CD4-positive, alpha-beta T cell treated with Interleukin-10 for 1 hour (primary cell): ENCODE data around the gene KCTD15.
A peak's percentile ranks its signal among the peaks of the same experiment; 100 is the strongest.
"Not testable (repeated sequence)": the region's sequence is repeated elsewhere in the genome, so short reads cannot be mapped to it uniquely, and the experiment has no call there.

Source experiments
- DNase-seq: peaks from one replicate; pipeline ENCODE4 v3.0.0-alpha.2; 2020

KCTD15 gene

DNA sequence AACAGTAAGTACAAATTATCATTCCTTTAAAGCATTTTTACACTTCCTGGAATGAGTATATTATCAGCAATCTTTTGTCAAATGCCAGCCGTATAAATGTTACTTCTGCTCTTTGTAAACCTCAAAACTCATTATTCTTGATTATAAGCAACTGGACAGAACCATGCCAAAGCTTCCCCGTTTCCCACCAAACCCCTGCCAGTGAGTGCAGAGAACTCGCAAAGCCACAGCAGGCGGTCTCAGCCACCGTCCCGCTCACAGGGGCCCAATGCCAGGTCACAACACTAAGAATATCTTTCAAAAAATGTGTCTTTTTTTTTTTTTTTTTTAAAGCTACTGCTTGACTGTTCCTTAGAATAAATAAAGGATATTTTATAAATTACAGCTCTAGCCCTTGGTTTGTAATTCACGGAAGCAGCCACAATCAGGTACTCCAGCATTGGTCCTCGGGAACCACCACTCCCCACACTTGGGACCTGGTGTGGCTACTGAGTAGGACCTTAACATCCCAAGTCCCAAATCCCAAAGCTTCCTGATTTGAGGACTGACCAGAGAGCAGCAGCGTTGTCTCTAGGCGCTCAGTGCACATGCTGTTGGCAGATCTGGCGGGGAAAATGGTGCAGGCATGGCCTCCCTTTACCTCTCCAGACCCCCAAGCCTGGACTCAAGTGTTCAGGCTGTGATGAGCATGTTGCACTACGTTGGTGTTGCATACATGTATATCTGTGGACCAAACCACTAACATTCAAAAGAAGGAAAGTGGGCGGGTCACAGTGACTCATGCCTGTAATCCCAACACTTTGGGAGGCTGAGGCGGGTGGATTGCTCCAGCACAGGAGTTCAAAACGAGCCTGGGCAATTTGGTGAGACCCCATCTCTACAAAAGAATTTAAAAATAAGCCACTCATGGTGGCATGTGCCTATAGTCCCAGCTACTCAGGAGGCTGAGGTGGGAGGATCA, 19.0 kb downstream of the KCTD15 start:
- DNase-seq: no peak

- DNase-seq: no peak
These were observed 21.7 kb downstream of the KCTD15 start for GRCh38 chr19:33818411-33818810.

GRCh38 chr19:33819078-33819477, 22.4 kb downstream of the KCTD15 start:
- DNase-seq: not testable (repeated sequence)

- no peak for DNase-seq
These were observed 22.8 kb downstream of the KCTD15 start for GRCh38 chr19:33819506-33819879.

DNA sequence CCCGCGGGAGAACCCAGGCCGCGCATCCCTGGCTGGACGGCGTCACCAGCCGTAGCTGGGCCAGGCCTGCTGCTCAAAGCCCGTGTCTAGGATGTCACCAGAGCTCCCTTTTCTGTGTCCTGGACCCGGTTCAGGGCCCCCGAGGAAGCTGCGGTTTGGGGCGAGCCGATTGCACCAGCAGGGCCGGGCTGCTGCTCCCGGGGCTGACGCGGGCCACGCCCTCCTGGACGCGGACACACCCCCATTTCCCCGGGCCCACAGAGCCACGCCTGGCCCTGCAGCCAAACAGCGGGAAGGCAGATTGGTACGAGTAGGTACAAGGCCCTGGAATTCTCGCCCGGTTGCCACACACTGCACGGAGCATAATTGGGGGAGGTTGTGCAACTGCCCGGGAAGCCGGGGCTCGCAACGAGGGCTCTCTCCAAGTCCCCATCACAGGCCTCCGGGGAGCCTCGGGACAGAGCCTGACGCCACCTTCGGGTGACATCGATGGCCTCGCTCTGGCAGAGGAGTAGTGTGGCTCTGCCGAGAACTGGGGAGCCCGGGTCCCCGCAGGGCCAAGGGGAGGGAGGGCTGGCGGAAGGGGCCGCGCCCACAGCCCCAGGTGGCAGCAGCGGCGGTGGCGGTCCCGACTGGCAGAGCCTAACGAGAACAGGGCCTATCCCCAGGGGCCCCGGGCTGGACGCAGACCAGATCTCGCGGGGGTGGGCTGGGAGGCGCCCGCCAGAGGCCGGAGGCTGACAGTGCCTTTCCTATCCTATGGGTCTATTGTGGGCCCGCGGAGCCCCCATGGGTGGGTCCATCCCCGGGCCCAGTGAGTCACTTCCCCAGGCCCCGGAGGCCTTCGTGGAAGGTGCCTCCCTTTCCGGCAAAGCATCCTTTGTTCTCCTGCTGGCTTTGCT, 23.5 kb downstream of the KCTD15 start:
- DNase-seq: peak; percentile 62

DNA sequence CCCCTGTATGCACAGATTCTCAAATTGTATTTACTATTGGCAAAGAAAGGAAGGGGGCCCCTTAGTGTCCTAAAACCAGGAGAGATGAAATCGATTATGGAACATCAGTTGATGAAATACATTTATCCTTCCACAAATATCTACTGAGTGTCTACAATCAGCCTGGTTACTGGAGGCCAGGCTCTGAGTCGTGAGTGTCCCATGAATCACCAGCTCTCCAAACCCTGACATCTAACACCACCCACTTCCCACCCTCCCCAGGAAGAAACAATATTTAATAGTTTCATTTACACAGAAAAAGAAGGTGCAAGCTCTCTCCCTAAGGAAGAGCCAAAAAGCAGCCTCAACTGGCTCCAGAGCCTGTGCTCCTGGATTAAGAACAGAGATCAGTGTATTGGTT, 25.2 kb downstream of the KCTD15 start:
- no peak for DNase-seq

GRCh38 chr19:33823341-33823740, 26.7 kb downstream of the KCTD15 start:
- no peak for DNase-seq

- no peak for DNase-seq
These were observed 28.9 kb downstream of the KCTD15 start for GRCh38 chr19:33825556-33825955.

- no peak for DNase-seq
These were observed 29.9 kb downstream of the KCTD15 start for GRCh38 chr19:33826521-33826920.

DNA sequence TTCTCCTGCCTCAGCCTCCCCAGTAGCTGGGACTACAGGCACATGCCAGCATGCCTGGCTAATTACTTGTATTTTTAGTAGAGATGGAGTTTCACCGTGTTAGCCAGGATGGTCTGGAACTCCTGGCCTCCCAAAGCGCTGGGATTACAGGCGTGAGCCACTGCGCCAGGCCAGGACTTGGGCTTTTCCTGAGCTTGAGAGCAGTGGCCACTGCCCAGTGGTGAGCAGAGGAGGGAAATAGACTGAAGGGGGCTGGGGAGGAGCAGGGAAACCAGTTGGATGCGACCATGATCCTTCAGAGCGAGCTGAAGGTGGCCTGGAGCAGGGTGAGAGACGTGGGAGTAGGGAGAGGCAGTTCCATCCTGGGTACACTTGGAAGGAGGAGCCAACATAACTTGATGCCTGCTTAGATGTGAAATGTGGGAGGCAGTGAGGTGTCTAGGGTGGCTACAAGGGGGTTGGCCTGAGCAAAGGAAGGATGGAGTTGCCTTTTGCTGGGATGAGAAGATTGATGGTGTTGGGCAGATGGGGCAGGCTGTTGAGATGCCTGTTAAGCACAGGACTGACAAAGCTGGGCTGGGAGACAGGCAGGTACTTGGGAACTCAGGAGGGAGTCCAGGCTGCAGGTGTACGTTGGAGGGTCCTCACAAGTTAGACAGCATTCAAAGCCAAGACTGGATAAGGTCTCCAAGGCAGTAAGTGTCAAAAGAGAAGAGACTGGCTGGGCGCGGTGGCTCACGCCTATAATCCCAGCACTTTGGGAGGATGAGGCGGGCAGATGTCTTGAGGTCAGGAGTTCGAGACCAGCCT, 31.8 kb downstream of the KCTD15 start:
- DNase-seq: no peak

- DNase-seq: no peak
These were observed 33.6 kb downstream of the KCTD15 start for GRCh38 chr19:33830264-33830663.

DNA sequence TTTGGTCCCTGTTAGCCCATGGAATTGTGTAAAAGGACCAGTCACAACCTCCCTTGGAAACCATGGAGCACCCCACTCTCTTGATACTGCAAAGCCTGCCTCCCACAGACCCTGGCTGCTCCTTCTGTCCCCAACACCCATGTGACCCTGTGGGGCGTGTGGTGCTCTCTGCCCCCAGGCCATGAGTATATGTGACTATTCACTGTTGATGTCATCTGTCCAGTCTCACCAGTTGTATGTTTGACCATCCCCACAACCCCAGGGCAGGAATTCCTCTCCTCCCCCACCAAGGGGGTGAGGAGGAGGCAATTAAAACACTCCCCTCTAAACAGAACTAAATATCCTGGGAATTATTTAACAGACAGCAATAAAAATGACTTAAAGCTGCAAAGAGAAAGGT, 35.2 kb downstream of the KCTD15 start:
- DNase-seq: no peak

GRCh38 chr19:33832633-33833032, 36.0 kb downstream of the KCTD15 start:
- no peak for DNase-seq

DNA sequence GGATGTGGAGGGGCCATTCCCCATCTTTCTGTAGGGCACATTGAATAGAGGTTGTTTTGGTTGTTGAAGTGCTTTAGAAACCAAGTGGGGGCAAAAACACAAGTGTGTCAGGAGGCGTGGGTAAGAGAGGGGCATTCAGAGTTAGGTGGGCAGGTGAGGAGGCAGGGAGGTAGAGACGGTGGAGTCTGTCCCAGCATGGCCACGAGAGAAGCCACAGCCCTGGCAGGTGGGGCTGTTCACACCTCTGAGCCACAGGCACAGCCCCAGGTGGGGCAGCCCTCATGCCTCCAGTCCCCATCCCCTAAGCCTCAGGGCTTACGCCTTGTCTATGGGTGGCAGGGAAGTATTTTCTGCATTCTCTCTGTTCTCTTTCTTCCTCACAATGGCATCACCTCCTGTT, 43.7 kb downstream of the KCTD15 start:
- DNase-seq: no peak

DNA sequence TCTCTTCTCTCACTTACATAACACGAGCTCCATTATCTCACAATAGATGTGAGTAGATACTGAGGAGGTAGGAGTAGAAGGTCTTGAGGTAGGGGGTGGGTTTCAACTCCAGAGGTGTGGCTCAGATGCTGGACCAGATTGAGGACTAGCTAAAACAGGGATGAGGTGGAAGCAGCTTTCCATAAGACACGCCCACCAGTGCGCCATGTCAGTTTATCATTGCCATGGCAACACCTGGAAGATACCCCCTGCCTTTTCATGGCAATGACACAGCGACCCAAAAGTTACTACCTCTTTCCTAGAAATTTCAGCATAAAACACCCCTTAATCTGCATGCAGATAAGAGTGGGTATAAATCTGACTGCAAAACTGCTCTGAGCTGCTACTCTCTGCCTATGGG, 44.1 kb downstream of the KCTD15 start:
- DNase-seq: no peak

GRCh38 chr19:33841685-33842084, 45.0 kb downstream of the KCTD15 start:
- no peak for DNase-seq

DNA sequence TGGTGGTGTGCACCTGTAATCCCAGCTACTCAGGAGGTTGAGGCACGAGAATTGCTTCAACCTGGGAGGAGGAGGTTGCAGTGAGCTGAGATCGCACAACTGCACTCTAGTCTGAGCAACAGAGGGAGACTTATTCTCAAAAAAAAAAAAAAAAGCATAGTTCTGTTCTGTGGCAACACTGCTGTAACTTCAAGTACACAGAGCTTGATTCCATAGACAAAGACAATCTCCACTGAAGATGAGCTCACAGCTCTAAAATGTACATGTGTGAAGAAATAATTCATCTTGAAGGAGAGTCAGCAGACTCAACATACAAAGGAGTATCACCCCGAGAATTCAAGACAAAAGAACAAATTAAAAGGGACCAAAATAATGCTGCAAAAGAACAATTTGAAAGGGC, 47.8 kb downstream of the KCTD15 start:
- no peak for DNase-seq

DNA sequence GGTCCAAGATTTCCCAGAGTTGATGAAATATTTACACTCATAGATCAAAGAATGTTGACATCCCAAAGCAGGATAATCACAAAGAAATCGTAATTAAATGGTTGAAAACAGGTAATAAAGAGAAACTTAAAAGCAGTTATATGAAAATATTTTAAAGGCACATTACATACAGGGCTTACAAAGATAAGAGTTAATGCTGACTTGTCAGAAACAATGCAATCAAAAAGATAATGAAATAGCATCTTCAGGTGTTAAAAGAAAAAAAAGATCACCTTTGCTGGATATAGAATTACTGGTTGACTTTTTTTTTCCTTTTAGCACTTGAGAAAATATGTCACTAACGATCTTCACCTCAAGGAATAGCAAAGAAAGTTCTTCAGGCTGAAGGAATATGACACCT, 48.8 kb downstream of the KCTD15 start:
- no peak for DNase-seq

DNA sequence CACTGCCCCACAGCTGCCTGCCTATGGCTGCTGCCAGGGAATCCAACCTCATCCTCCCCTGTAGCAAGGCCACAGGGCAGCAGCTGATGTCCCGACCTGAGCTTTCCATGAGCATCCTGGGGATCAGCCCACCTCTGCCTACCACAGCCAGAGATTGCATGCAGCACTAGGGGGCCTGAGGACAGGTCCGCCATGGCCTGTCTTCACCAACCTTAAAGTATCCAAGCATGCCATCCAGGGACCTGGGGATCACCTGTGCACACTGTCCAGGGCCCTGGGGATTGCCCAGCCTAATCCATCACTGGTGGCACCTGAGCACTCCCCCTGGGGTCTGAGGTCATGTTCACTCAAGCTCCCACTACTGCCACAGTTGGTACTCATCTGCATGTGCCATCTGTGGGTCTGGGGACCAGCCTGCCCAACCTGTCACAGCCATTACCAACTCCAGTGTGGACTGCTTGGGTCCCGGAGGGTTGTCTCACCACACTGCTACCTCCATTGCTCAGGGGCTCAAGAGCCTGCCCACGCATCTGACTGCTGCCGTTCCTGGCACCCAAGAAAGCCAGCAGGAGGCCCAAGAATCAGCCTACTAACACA, 53.0 kb downstream of the KCTD15 start:
- DNase-seq: no peak

DNA sequence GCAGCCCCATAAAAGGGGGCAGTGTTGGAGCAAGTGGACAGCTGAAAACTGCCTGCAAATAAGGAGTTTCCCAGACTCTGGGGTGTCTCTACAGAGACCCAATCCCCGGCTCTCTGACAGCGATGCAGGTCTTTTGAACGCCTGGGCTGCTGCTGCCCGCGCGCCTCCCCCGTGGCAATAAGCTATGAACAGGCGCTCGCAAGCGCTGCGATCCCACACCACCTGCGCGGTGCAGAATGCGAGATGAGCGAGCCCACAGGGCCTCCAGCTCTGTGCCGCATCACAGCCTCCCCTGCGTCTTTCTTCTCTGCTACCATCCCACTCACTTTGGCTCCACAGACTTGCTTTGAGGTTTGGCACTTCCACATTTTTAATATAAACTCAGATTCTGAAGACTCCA, 62.3 kb downstream of the KCTD15 start:
- no peak for DNase-seq

- no peak for DNase-seq
These were observed 63.8 kb downstream of the KCTD15 start for GRCh38 chr19:33860312-33861090.

DNA sequence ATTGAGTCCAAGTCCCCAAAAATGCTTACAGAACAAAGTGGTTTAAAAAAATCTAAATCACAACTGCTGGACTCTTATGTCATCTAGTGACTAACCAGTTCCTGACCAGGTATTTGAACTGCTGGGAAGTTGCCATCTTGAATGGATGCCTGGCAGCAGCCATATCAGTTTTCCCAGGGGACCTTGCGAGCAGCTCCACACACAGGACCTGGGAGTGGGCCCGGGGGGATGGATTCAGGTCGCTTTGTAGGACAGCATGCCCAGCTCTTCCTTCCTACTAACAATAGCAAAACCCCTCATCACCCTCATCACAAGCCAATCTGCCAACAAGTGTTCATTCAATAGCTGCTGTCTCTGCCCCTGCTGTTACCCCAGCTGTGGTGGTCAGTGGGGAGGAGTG, 65.3 kb downstream of the KCTD15 start:
- no peak for DNase-seq
